Endothelial cell of umbilical vein (primary cell): ENCODE results near the gene C1orf159. TPM values are rescaled to one million over a fixed set of nuclear protein-coding genes. Genes with fewer than 3 reads are reported as not detected.

Experiments
- BruUV-seq: library from RNA; stranded (reverse); fragments of 400-500 nt; replicated peaks from 2 replicates; lab custom pipeline; 2021; lab: Mats Ljungman, UMichigan
- CTCF ChIA-PET: fragments of 300-600, 350-600 bp; sonication (Branson Sonifier 250); formaldehyde crosslinking; loops from one replicate; lab custom pipeline; 2021; ENCODE audit warnings: antibody characterized with exemption, inconsistent platforms; lab: Charles Lee
- POLR2A ChIA-PET: fragments of 300-600, 350-600 bp; sonication (Branson Sonifier 250); formaldehyde crosslinking; loops from one replicate; lab custom pipeline; 2021; ENCODE audit warnings: antibody characterized with exemption, inconsistent platforms; lab: Charles Lee
- DNase-seq: peaks from one replicate; pipeline ENCODE4 v3.0.0-alpha.2; 2011; ENCODE audit warnings: low read depth, low spot score
- FAIRE-seq: peaks from 2 replicates; lab custom pipeline; 2011; peaks lifted over from hg19 to GRCh38; lab: Jason Lieb, UNC
- H2AFZ ChIP-seq: 2 replicates; pipeline ENCODE4 v1.6.0; 2012; ENCODE audit warnings: low read depth, low read length, control low read depth, inconsistent platforms
- H3K27ac ChIP-seq: 2 replicates; pipeline ENCODE4 v1.5.1; 2011; ENCODE audit warnings: low read depth, mild to moderate bottlenecking, control low read depth, low read length, moderate library complexity; ENCODE audit not compliant: insufficient read depth
- H3K27me3 ChIP-seq, 2 experiments: 2 replicates each; pipeline versions ENCODE4 v1.6.0 to v1.6.1; 2011; ENCODE audit warnings: low read length in 2 of 2, mixed read lengths in 1 of 2; ENCODE audit not compliant: control insufficient read depth in 2 of 2, insufficient read depth in 2 of 2
- H3K36me3 ChIP-seq, 2 experiments: 2 replicates in 1 of 2; 3 replicates in 1 of 2; pipeline ENCODE4 v1.5.1; 2011; ENCODE audit warnings: low read length in 2 of 2, mild to moderate bottlenecking in 1 of 2, moderate library complexity in 1 of 2; ENCODE audit not compliant: control insufficient read depth in 2 of 2, insufficient read depth in 2 of 2; ENCODE audit errors: extremely low read depth in 1 of 2
- H3K4me1 ChIP-seq: 3 replicates; pipeline ENCODE4 v1.5.1; 2011; ENCODE audit warnings: mild to moderate bottlenecking, low read length; ENCODE audit not compliant: control insufficient read depth, insufficient read depth; ENCODE audit errors: extremely low read depth
- H3K4me2 ChIP-seq: 2 replicates; pipeline ENCODE4 v1.6.1; 2011; ENCODE audit warnings: low read length, control low read depth, mixed read lengths; ENCODE audit not compliant: insufficient read depth
- H3K4me3 ChIP-seq, 3 experiments: fragments of 200-600 bp in 1 of 3; sonication (generic), shearing (Covaris generic) in 1 of 3; replicated peaks in 1 of 3; 2 replicates each; pipeline ENCODE4 v1.5.1; 2011 to 2016; ENCODE audit warnings: control low read depth in 3 of 3, low read length in 3 of 3, mild to moderate bottlenecking in 2 of 3, inconsistent platforms in 1 of 3, low read depth in 1 of 3, moderate library complexity in 1 of 3; ENCODE audit not compliant: insufficient read depth in 1 of 3
- H3K79me2 ChIP-seq: 2 replicates; pipeline ENCODE4 v1.6.0; 2012; ENCODE audit warnings: low read length, inconsistent platforms; ENCODE audit not compliant: control insufficient read depth, insufficient read depth
- H3K9ac ChIP-seq: replicated peaks from 2 replicates; pipeline ENCODE3; 2011; ENCODE audit warnings: low read length, control low read depth; ENCODE audit not compliant: insufficient read depth; ENCODE audit errors: extremely low read depth
- H3K9me1 ChIP-seq: replicated peaks from 3 replicates; pipeline ENCODE4 v1.6.0; 2011; ENCODE audit warnings: mild to moderate bottlenecking, low read length; ENCODE audit not compliant: control insufficient read depth, insufficient read depth; ENCODE audit errors: extremely low read depth
- H3K9me3 ChIP-seq: replicated peaks from 2 replicates; pipeline ENCODE4 v1.5.1; 2012; ENCODE audit warnings: low read length, inconsistent platforms; ENCODE audit not compliant: control insufficient read depth, insufficient read depth
- H4K20me1 ChIP-seq: replicated peaks from 2 replicates; pipeline ENCODE3; 2011; ENCODE audit warnings: mild to moderate bottlenecking, low read length; ENCODE audit not compliant: control insufficient read depth, insufficient read depth; ENCODE audit errors: extremely low read depth
- CTCF ChIP-seq, 2 donors: IDR thresholded peaks; 1 replicate in 1 of 2; 2 replicates in 1 of 2; pipeline ENCODE4 v1.5.1; 2011; ENCODE audit warnings: low read length in 2 of 2, mild to moderate bottlenecking in 2 of 2, moderate library complexity in 2 of 2, control low read depth in 1 of 2, inconsistent platforms in 1 of 2, low read depth in 1 of 2; ENCODE audit not compliant: insufficient read depth in 1 of 2; ENCODE audit errors: extremely low read depth in 1 of 2
- EZH2 ChIP-seq: IDR thresholded peaks from 2 replicates; pipeline ENCODE4 v1.6.1; 2012; ENCODE audit warnings: borderline replicate concordance, low read depth, mild to moderate bottlenecking, moderate library complexity, low read length, inconsistent platforms; ENCODE audit not compliant: severe bottlenecking
- FOS ChIP-seq: IDR thresholded peaks from 2 replicates; pipeline ENCODE4 v1.6.1; 2011; ENCODE audit warnings: mild to moderate bottlenecking, low read length, moderate library complexity, borderline replicate concordance; ENCODE audit not compliant: insufficient read depth
- GATA2 ChIP-seq: IDR thresholded peaks from 2 replicates; pipeline ENCODE4 v1.7.0; 2011; ENCODE audit warnings: low read depth, mild to moderate bottlenecking, moderate library complexity, mixed read lengths, low read length; ENCODE audit not compliant: insufficient read length, insufficient read depth
- JUN ChIP-seq: IDR thresholded peaks from 2 replicates; pipeline ENCODE4 v1.6.1; 2011; ENCODE audit warnings: borderline replicate concordance, low read depth; ENCODE audit not compliant: insufficient read length, insufficient read depth
- MAX ChIP-seq: IDR thresholded peaks from 2 replicates; pipeline ENCODE4 v1.6.1; 2011; ENCODE audit not compliant: insufficient read depth, insufficient read length
- MYC ChIP-seq: IDR thresholded peaks from one replicate; pipeline ENCODE4 v1.6.1; 2011; ENCODE audit warnings: mild to moderate bottlenecking, low read depth, low read length
- POLR2A ChIP-seq: IDR thresholded peaks from 2 replicates; pipeline ENCODE4 v1.6.1; 2012; ENCODE audit warnings: low read depth, mild to moderate bottlenecking, control low read depth, low read length
- POLR2AphosphoS5 ChIP-seq: IDR thresholded peaks from 2 replicates; pipeline ENCODE4 v1.6.1; 2012; ENCODE audit warnings: low read depth, mild to moderate bottlenecking, control low read depth, low read length, moderate library complexity; ENCODE audit not compliant: insufficient read depth
- dilution Hi-C: fragments of 300-500 bp; cut with MboI; formaldehyde crosslinking; loops from one replicate; pipeline ENCODE4 v1.15.0; 2019; ENCODE audit warnings: low sequenced_read_pairs; ENCODE audit not compliant: extremely low pct_ligation_motif_present
- intact Hi-C: fragments of 100-400 bp; cut with micrococcal nuclease; formaldehyde crosslinking; loops from one replicate; pipeline ENCODE4 v1.10.0; 2022
- polyA plus RNA-seq, 4 experiments: library from polyadenylated mRNA; depleted of rRNA in 3 of 4; stranded (reverse) in 3 of 4; unstranded in 1 of 4; fragments of >200 nt; gene quantifications; 2 replicates each; pipeline versions ENCODE4 v1.2.1 to v1.2.3, GENCODE V29; 2011 to 2012; ENCODE audit warnings: missing spikeins in 1 of 4
- total RNA-seq: library from RNA; stranded (reverse); gene quantifications from 2 replicates; pipeline ENCODE4 v1.2.3, GENCODE V29; 2021

C1orf159 gene
- total and polyA plus RNA-seq, 2 donors (not counting 3 experiments of a cell fraction or from before 2014, with no cell fraction given), result 16.1 to 20.1 TPM

- Histone ChIP-seq H3K36me3 (no peaks in the 10 kb centered on the region), H3K4me2 (no peak overlapping the region), H2AFZ (no peak overlapping the region), H3K9me3 (no peaks in the 10 kb centered on the region), H3K4me1 (no peaks in the 10 kb centered on the region), H3K9me1 (no peaks in the 10 kb centered on the region), H4K20me1 (no peaks in the 10 kb centered on the region), H3K9ac (no peak overlapping the region), H3K27ac (no peak overlapping the region), H3K27me3 (no peaks in the 10 kb centered on the region), H3K79me2 (peaks cover 2% of the 10 kb centered on the region), H3K4me3 (no peak overlapping the region)
- no peak for FAIRE-seq
- CTCF ChIA-PET, result no interaction called here
- BruUV-seq, result no TSS peak
- DNase-seq, result no peak
- intact Hi-C loops, result no loop called here
- TF ChIP-seq POLR2A, result no peak
- no peak for TF ChIP-seq FOS
- TF ChIP-seq EZH2, result no peak
- no peak for TF ChIP-seq MYC
- POLR2A ChIA-PET, result no interaction called here
- dilution Hi-C loops, result no loop called here
These were observed 4.2 kb downstream of the C1orf159 start for GRCh38 chr1:1111516-1112236.

GRCh38 chr1:1110561-1110971, 5.3 kb downstream of the C1orf159 start:
- no peak for FAIRE-seq
- no peak overlapping the region for H2AFZ ChIP-seq
- H3K27ac ChIP-seq, result no peak overlapping the region
- H3K9me3 ChIP-seq, result no peaks in the 10 kb centered on the region
- intact Hi-C loops (no loop called here), dilution Hi-C loops (no loop called here)
- DNase-seq, result no peak
- no peaks in the 10 kb centered on the region for H3K4me1 ChIP-seq
- H3K27me3 ChIP-seq, result no peaks in the 10 kb centered on the region
- no peaks in the 10 kb centered on the region for H4K20me1 ChIP-seq
- CTCF ChIA-PET, result no interaction called here
- H3K9ac ChIP-seq, result no peak overlapping the region
- no peaks in the 10 kb centered on the region for H3K36me3 ChIP-seq
- no TSS peak for BruUV-seq
- TF ChIP-seq GATA2 (no peak), MAX (no peak), POLR2A (no peak), JUN (no peak), CTCF (IDR thresholded peaks at IDR 0.05; ENCODE audit: extremely low read depth in 1 of 2, insufficient read depth in 1 of 2, low read depth in 1 of 2, low read length in 2 of 2) (no peak), EZH2 (no peak), POLR2AphosphoS5 (no peak), MYC (no peak), FOS (no peak)
- H3K79me2 ChIP-seq, result peaks cover 2% of the 10 kb centered on the region
- no peak overlapping the region for H3K4me2 ChIP-seq
- H3K9me1 ChIP-seq, result no peaks in the 10 kb centered on the region
- H3K4me3 ChIP-seq, result no peak overlapping the region
- POLR2A ChIA-PET, result no interaction called here
